HCEC 1CT (cell line): ENCODE measurements around the gene STK39.

Experiments
- DNase-seq: peaks from one replicate; pipeline ENCODE4 v3.0.0-alpha.2; 2017

Gene STK39

GRCh38 chr2:168241746-168242145, 5.6 kb downstream of the STK39 start:
- DNase-seq, result no peak

DNA sequence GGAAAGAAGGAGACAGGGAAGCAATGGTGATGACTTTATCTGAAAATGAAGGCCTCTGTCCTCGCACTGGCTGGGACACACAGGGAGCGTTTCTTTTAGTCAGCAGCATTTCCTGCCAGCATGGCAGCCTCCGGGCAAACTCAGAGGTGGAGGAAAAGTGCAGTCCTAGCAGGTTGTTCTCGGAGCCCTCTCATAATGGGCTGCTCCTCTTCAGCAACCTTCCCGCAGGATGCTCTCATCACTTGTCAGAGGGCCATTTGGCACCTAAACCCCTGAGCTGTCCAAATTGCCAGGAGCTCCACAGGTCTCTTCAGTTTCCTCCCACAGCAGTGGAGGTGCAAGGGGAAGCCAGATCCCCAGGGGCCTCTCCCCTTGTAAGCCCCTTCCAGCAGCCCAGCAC, 6.2 kb downstream of the STK39 start:
- DNase-seq, result no peak

DNA sequence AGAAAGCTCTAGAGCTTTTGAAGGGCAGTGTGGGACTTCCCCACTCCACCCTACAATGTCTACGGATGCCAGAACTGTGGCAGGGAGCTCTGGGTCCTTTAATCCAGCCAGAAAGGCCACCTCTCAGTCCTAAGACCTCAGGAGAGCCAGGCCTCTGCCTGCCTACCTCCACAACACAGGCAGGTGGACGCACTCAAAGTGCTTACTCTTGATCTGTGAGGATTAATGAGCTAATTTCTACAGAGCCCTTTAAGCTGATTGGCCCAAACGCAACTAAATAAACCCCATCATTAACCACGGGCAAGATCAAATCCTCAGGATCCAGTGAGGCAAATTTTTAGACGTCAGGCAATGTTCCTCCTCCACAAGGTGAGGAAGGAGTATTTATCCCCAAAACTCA, 8.1 kb downstream of the STK39 start:
- no peak for DNase-seq

DNA sequence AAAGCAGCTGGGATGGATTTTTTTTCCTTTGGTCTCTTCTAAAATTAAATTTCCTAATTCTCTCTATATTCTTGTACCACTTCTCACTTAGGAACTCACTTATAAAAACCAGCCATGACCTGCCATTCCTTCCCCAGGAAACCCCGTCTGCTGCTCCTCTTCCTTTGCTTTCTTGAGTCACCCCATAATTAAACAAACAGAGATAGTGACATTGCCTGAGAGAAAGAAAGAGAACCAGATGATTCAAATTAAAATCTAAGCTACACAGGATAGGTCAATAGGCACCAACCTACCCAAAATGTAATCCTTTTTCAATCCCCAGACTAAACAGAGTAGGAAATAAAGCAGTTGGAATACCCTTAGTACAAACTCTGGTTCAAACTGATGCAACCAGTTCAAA, 9.7 kb downstream of the STK39 start:
- peak; percentile 71 for DNase-seq

- peak; percentile 56 for DNase-seq
Observed at GRCh38 chr2:168234407-168235085, 12.8 kb downstream of the STK39 start.

DNA sequence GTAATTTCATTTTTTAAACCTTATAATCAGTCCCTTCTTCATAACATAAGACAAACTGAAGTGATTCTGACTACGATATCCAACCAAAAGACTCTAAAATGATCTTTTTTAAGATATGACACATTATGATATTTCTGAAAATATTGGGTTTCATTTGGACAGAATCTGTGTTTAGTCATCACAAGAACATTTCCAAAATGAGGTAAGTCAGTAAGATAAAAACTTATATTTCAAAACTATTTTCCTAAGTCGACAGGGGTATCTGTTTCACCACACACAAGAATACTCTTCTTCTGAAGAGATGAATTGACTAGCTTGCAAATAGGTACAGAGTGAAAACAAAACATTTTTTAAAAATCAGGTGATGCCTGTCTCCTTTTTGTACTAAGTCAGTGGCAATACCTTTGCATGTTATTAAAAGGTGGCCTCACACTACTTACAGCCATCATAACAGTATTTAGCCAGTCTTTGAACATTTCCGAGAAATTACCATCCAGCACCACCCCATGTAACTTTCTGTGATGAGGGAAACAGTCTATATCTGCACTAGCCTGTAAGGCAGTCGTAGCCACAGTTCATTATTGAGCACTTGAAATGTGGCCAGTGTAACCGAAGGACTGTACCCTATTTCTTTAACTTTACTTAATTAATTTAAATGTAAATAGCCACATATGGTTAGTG, 13.5 kb downstream of the STK39 start:
- peak; percentile 69 for DNase-seq

DNA sequence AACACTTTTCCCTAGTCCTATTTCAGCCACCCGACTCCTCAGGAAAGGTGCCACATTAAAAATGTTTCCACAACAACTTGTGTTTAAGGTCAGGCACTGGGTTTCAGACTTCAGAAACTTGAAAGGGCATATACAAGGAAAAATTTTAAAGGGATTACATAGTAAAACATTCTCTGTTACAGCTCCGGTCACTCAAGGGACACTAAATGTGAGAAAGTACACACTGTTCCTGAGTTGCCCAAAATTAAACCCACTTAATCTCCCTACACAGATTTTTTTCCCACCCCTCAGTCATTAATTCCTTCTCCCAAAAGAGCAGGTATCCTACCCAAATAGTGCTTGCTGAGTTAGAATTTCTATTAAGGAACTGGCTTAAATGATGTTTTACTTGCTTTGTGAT, 14.2 kb downstream of the STK39 start:
- DNase-seq, result no peak

- no peak for DNase-seq
Observed at GRCh38 chr2:168231609-168232241, 15.7 kb downstream of the STK39 start.

DNA sequence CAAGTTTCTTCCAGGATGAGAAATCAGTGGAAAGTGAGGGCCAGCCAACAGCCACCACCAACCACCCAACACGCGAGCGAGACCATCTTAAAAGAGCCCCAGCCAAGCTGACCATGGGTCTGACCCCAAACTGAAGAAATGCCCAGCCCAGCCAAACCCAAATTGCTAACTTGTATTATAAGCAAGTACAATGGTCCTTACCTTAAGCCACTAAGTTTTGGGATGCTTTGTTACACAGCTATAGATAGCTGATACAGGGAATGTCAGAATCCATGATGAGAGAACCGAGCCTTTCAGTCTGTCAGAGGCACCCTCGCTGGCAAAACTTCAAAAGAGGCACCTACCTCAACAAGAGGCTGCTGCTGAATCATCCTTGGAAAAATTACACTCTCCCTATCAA, 17.0 kb downstream of the STK39 start:
- DNase-seq, result no peak

- no peak for DNase-seq
Observed at GRCh38 chr2:168224346-168224745, 23.0 kb downstream of the STK39 start.

- no peak for DNase-seq
Observed at GRCh38 chr2:168222088-168222487, 25.3 kb downstream of the STK39 start.

GRCh38 chr2:168220965-168221819, 26.2 kb downstream of the STK39 start:
- no peak for DNase-seq

DNA sequence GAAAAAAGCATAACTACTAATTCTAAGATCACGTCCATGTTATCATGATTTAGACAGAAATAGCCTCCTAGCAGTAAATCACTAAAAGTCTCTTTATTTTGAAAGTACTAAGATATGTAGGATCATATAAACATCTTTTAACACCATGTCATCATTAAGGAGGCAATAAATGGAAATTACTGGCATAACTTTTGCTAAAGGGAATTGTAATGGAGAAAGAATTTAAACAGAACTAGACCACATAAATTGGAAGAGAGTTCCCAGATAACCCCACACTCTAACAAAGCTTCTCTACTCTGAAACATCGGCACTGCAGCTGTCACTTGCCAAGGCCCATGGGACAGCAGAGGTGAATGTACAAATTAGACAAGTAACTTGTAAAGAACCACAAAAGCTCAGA, 29.5 kb downstream of the STK39 start:
- DNase-seq, result no peak

GRCh38 chr2:168216351-168217005, 30.9 kb downstream of the STK39 start:
- no peak for DNase-seq

GRCh38 chr2:168215813-168216212, 31.6 kb downstream of the STK39 start:
- DNase-seq, result no peak

- peak; percentile 77 for DNase-seq
Observed at GRCh38 chr2:168212866-168213265, 34.5 kb downstream of the STK39 start.

GRCh38 chr2:168212167-168212566, 35.2 kb downstream of the STK39 start:
- DNase-seq, result no peak

DNA sequence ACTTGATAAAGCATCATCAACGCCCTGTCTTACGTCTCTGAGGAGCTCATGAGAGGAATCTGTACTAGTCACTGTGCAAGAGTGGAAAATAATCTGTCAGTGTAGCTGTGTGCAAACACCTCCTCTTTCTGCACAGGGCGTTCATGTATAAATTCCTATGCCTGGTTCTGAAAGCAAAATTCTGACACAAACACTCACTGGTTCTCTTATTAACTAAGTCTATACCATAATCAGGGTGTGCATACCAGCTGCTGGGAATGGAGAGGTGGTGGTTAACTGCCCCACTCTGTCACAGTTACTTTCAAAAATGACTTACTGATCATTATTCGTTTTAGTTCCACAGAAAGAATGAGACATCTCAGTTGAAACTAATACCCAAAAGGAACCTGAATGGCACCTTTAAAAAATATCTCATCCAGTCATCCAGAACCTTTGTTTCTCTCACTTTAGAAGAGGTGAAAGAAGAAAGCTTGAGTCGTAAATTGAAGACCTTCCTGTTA, 35.7 kb downstream of the STK39 start:
- DNase-seq, result no peak

DNA sequence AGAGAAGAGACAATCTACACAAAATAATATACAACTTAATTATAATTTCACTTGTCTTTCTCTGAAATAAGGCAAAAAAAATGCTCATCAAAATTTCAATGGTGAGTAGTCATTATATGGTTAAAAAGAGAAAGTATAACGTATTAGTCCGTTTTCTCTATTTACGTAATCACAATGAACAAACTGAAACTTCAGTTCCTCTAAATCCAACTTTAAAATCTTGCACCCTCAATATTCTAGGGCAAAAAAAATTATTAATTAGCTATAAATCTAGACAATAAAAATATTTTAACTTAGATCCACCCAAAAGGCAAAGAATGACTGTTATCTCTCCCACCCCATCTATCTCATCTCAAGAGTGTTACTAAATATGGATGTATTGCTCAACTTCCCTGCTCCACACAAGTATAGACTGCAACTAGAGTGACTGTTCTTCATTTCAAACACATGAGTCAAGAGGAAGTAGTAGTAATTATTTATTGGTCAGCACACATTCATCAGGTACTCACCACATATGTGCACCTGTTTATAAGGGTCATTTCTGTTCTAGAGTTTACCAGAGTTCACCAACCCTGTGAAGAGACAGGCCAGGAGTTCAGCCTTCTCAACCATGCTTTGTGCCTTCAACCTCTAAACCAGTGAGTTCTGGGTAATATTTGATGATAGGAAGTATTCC, 36.4 kb downstream of the STK39 start:
- DNase-seq, result peak; percentile 100

GRCh38 chr2:168210216-168210894, 37.0 kb downstream of the STK39 start:
- peak; percentile 38 for DNase-seq

DNA sequence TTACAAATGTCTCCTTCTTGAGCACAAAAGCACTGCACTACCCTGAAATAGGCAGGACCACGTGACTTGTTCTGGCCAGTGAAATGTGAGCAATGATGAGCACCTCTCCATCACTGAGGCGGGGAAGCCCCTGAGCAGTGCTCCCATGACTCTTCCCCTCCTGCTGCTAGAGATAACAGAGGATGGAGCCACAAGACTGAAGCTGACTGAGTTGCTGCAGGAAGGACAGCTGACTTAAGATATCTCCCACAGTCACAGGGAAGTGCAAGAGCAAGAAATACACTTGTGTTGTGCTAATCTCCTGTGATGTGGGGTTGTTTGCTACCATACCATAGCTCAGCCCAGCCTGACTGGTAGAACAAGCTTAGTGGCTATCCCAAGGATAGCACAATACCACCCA, 38.7 kb downstream of the STK39 start:
- no peak for DNase-seq
